ENCODE measurements around the gene ERLIN1.

- TF ChIP-seq EZH2phosphoT487 (IDR thresholded peaks at IDR 0.05; ENCODE audit: borderline replicate concordance, low read length): no peak
- TF ChIP-seq, protein P1, sequence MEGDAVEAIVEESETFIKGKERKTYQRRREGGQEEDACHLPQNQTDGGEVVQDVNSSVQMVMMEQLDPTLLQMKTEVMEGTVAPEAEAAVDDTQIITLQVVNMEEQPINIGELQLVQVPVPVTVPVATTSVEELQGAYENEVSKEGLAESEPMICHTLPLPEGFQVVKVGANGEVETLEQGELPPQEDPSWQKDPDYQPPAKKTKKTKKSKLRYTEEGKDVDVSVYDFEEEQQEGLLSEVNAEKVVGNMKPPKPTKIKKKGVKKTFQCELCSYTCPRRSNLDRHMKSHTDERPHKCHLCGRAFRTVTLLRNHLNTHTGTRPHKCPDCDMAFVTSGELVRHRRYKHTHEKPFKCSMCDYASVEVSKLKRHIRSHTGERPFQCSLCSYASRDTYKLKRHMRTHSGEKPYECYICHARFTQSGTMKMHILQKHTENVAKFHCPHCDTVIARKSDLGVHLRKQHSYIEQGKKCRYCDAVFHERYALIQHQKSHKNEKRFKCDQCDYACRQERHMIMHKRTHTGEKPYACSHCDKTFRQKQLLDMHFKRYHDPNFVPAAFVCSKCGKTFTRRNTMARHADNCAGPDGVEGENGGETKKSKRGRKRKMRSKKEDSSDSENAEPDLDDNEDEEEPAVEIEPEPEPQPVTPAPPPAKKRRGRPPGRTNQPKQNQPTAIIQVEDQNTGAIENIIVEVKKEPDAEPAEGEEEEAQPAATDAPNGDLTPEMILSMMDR (conservative IDR thresholded peaks at IDR 0.05; ENCODE audit: low read depth, low read length): no peak
Measured at GRCh38 chr10:100223879-100224278, 38.0 kb upstream of the ERLIN1 start.
